Lower leg skin (tissue), 3 donors: ENCODE measurements around the gene GRK3.
"Not testable (repeated sequence)": the region's sequence is repeated elsewhere in the genome, so short reads cannot be mapped to it uniquely, and the experiment has no call there.

Experiments
- CTCF ChIP-seq, 3 donors: fragments of 450-650 bp; IDR thresholded peaks; one replicate each; pipeline ENCODE4 v1.5.1; 2016; ENCODE audit warnings: antibody characterized with exemption in 3 of 3, mild to moderate bottlenecking in 3 of 3, moderate library complexity in 2 of 3
- POLR2A ChIP-seq, 2 donors: fragments of 450-650 bp; IDR thresholded peaks; one replicate each; pipeline ENCODE4 v1.6.1; 2016 to 2017; ENCODE audit warnings: antibody characterized with exemption in 2 of 2, mild to moderate bottlenecking in 1 of 2, moderate library complexity in 1 of 2

GRCh38 chr22:25605146-25605545, 40.7 kb downstream of the GRK3 start:
- not testable (repeated sequence) for TF ChIP-seq CTCF, POLR2A (IDR thresholded peaks at IDR 0.05)
